NCI-H2196 treated with DMSO at 0.1 percent for 48 hours (cell line): ENCODE data around the gene GABRR3.

Source experiments
- DNase-seq: peaks from one replicate; lab custom pipeline; 2025; ENCODE audit not compliant: unreplicated experiment; lab: John Stamatoyannopoulos, UW

Gene GABRR3

DNA sequence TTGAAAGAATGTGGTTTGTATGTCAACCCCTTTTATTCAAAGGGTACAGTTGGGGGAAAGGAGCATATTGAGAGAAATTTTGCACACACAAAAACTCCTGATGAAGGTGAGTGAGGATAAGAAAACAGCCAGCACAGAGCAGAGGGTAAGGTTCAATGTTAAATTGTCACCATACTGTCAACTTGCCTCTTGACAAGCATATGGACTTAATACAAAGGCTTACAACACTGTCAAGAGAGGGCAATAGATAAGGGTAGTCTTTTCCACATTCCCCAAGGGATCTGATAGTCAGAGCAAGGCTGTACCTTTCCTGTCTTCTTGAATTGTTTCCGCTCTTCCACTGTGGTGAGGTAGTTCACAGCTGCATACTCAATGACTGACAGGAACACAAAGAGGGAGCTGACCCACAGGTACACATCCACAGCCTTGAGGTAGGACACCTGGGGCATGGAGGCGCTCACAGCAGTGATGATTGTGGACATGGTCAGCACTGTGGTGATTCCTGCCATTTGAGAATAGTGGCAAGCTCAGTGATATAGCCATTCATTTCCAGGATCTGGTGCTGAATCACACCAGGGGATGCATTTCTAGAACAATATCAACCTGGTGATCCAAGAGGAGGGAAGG is 42.5 kb downstream of the GABRR3 start:
- DNase-seq, result no peak

DNA sequence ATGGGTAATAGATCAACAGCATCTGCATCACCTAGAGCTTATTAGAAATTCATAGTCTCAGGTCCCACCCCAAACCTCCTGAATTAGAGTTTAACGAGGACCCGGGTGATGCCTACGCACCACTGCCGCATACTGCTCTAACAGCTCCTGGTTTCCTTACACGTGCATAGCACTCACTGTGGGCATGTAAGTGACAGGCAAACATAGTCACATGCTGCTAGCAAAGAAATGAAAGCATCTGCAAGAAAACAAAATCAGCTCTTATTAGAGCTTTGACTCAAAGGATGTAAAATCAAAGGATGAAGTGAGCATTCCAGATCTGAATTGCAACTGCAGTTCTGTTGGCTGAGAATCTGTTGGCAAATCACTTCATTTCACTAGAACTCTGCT is 43.8 kb downstream of the GABRR3 start:
- DNase-seq, result no peak

DNA sequence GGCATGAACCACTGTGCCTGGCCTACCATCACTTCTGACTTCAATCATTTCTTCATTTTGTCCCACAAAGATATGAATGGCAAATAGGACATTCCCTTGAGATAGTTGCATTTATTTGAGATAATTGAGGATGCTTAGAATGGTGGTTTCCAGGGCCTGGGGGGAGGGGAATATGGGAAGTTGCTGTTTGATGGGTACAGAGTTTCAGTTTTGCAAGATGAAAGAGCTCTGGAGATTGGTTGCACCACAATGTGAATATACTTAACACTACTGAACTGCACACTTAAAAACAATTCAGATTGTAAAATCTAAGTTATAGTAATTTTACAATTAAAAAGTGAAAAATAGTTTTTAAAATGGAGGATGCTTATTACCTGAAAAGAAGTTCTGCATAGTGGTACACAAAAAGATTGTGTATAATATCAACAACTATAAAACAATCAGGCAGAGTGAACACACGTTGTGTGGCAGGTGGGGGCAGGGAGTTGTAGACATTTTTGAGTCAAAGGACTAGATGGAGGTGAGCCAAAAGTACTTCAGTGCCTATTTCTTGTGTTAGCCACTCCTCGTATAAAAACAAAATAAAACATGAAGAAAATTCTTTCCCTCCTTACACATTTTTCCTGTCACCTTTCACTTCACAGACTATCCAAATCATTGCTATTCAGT is 44.4 kb downstream of the GABRR3 start:
- no peak for DNase-seq

DNA sequence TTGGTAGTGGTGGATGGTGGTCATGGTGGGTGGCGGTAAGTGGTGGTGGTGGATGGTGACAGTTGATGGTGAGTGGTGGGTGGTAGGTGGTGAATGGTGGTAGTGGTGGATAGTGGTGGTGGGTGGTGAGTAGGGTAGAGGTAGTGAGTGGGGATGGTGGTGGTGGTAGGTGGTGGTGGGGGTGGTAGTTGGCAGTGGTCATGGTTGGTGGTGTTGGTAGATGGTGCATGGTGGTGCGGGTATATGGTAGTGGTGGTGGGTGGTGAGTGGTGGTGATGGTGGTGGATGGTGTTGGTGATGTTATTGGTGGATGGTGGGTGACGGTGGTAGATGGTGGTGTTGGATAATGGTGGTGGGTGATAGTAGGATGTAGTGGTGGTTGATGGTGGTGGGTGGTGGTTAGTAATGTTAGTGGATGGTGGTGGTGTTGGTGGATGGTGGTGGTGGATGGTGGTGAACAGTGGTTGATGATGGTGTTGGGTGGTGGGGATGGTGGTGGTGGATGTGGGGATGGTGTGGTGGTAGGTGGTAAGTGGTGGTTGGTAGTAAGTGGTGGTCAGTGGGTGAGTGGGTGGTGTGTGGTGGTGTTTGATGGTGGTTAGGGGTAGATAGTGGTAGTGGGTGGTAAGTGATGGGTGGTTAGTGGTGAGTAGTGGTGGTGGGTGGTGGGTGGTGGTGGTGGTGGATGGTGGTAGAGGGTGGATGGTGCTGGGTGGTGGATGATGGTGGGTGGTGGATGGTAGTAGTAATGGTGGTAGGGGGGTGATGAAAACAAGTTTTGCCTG is 46.1 kb downstream of the GABRR3 start:
- DNase-seq, result no peak

DNA sequence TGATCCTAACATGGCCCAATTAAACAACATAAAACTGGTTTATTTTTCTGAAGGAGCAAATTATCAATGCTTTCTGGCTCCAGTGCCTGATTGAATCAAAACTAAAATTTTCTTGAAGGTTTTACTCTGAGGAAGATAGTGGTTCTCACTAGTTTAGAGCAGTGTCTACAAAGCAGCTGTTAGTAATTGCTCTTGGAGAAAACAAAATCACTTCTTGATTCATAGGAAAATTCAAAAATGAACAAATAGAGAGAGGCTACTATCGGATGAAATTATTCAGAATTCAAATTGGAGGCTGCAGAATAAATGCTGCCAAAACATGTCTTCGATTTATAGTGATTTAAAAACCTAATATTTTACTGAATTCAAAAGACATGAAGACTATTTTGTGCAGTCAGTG is 47.8 kb downstream of the GABRR3 start:
- no peak for DNase-seq

DNA sequence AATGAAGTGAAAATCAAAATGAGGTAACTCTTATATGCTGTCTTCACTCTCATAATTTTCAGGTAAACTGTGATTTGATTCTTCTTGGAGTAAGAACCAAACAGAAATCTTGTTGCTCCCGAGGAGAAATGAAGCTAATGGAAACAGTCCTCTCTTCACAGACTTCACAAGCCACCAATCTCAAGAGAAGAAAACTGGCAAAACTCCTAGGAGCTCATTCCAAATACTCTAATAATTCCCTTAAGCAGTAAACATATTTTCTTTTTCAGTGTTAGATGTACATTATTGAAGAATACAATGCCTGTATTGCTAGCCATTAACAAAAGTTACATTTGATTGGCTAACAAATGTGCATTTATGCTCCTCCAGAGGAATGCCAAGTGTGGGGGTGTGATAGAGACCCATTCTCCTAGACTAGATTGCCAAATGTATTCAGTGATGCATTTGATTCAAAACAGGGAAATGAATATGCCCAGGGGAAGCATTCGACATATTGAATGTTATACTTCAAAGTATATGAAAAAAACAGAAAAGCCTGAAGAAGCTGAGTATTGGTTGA is 51.1 kb downstream of the GABRR3 start:
- no peak for DNase-seq

DNA sequence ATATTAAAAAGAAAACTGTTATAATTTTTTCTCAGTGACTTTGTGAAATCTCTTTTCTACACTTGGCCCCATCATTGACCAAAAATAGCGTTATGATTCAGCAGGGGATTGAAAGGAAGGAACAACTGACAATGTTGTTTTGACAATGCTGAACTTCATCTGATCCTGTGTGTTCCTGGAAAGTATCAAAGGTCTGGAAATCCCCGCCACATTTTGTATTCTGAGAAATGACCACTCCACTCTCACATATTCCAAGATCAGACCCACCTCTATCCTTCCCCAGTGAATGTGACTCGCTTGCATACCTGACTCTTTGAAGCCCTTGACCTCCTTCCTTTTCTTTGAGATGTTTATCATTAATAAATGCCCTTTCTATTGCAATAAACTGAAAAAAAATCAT is 53.2 kb downstream of the GABRR3 start:
- DNase-seq, result no peak

DNA sequence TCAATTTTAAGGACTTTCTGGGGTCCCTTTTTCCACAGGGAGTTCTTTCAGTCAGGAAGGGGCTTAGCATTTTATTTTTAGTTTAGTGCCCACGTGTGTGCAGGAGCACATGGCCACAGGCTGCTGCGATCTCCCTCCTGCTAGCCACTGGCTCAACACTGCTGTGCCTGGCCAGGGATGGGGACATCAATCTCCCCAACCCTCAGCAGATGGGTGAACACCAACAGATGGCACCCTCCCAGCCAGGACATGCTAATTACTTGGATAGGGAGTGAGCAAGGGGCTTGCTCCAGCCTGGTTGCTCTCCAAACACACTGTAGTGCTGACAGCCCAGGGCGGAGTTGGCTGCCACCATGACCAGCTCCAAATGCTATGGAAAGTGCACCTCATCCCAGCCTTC is 55.5 kb downstream of the GABRR3 start:
- DNase-seq, result no peak

DNA sequence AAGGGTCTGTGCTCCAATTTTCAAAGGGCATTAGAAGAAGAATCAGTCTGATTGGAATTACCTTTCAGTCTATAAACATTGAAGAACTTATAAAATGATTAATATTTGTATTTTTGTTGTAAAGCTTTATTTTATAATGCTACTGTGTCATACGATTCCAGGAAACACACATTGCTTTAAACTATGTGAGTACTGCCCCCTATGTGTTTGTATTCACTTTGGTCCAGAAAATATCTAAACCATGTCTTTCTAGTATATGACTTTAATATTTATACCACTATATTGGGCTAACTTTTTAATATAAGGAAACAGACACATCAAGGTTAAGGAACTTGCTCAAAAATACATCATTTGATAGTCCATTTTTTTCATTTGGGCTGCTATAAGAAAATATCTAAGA is 59.6 kb downstream of the GABRR3 start:
- DNase-seq, result no peak

DNA sequence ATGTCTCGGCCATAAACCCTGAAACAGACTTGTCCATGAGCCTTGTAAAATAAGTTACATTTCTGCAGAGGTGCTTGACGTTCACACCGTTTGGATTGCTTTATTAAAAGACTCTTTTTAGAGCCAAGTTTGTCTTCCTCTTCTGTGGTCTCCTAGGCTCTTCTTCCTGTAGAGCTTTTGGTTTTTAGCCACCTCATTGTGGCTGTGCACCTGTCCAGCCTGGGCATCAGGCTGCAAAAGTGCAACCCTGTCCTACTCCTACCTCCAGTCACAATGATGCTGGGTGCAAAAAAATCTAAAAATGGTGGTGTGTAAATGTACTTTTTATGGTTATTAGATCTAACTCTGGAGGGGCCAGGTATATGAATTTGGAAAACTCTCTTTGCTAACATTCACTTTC is 60.1 kb downstream of the GABRR3 start:
- no peak for DNase-seq

DNA sequence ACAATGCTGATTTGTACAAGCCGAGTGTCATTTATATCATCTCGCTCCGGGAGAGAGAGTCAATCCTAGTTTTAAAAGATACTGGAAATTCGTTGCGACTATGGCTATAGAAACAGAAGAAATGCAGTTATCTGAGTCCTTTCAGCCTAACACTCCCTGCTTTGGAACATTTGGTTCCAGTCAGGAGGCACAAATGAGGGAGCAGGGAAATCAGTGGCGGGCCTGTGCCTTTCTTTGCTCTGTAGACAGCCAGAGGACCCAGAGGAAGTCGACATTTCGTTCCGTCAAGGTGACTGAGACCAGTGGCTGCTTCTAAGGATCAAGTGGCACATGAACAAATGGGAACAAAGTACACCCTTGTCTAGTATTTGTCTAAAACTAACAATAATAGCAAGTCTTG is 62.1 kb downstream of the GABRR3 start:
- DNase-seq, result no peak

DNA sequence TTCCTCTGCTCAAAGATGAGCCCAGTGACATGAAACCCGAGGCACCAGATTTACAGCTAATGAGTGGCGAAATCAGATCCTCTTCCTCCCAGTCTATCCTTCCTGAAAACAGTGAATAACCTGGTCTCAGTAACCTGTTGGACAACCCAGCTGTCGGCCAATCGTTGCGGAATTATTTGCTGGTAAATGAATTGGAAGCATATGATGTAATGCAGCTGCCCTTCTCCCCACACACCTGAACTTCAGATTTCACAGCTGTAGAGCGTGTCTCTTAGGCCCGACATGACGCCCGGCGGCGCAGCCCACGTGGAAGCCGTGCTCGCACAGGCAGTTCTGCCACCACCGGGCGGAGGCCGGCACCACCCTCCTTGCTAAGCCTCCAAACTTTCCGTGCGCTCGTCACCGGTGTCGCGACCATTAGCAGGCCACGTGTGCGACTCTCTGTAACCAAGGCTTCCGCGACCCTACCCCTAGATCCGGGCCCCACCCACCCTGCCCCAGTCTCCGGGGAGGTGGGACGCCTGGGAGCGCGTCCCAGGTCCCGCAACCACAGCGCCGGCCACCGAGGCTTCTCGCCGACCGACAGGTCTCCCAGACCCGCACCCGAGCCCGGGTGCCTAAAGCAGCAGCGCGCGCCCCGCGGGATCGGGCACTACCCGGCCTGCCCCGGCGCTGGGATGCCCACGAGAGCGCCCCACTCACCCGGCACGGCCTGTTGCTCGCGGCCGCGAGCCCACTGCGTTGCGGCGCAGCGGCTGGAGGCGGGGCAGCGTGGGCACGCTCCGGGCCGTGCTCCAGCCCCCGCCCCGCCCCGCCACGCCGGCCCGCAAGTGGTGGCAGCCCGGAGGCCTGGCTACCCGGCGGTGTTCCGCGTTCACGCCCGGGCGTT is 63.2 kb downstream of the GABRR3 start, which contains the start of gene RIOX2:
Gene RIOX2 (minus strand): TSS at position 753 of the 889 bp plus-strand sequence. CDS start 4,838 bp downstream, outside the sequence.
- DNase-seq, result peak; percentile 45

DNA sequence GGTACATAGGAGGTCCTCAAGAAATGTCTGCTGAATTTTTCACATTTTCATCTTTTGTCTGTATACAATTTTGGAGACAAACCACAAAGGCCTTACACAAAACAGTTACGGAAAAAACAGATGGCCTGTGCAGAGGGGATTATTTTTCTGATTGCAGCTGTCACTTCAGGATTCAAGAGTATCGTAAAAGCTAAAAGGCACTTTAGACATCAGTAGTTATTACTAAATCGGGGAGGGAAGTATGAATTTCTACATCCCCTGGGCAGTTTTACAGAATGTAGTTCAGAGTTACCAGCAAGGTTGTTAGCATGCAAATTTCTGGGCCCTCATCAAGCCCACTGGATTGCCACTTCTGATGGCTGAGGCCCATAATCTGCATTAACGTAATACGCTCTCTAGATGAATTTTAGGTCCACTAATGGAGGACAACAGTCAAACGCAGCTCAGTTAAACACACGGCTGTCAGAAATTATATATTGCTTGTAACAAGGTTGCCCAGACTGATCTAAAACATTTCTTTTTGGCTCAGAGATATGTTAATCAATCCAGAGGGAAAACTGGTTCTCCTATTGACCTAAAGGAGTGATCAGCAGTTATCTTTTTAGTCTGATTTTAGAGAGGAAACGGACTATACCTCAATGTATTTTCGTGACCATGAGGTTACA is 64.0 kb downstream of the GABRR3 start:
- DNase-seq, result no peak

DNA sequence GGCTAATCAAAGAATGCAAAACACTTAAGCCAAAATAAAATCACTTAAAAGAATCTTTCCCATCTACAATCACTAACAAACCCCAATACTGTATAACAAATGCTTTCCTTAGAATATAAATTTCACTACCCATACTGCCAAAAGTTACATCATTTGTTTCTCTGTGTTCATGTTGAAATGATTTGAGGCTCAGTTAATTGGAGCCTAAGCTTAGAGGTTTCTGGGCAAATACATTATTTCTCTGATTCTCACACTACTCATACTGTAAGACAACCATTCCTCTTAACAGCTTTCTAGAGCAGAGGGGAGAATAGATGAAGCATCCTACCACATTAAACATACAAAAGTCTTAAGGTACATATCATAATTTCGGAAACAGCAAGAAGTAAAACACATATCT is 65.0 kb downstream of the GABRR3 start:
- DNase-seq, result no peak

DNA sequence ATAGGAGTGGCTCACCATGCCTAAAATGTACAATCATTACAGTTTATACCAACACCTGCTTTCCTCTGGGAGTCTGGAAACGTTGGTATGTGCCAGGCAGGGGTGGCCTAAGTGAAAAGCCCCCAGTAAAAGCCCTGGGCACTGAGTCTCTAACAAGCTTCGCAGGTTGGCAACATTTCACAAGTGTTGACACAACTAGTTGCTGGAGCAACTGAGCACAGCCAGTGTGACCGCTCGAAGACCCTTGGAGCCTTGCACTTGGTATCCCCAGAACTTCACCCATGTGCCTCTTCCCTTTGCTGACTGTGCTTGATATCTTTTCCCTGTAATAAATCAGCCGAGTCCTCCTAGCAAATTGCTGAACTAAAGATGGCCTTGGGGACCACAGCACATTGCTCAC is 65.6 kb downstream of the GABRR3 start:
- DNase-seq, result no peak

DNA sequence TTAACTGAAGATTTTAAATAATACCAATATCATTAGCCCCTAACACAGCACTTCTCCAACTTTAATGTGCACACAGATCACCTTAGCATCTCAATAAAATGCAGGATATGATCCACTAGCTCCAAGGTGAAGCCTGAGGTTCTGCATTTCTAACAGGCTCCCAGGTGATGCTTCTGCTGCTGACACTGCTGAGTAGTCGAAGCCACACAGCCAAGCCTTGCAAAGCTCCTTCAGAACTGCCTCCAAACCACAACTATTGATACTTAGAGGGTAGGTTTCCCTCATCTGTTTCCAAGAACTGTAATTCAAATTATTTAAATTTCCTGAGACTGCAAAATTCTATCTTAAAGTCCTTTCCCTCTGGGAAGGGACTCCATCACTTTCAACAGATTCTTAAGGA is 66.7 kb downstream of the GABRR3 start:
- no peak for DNase-seq

DNA sequence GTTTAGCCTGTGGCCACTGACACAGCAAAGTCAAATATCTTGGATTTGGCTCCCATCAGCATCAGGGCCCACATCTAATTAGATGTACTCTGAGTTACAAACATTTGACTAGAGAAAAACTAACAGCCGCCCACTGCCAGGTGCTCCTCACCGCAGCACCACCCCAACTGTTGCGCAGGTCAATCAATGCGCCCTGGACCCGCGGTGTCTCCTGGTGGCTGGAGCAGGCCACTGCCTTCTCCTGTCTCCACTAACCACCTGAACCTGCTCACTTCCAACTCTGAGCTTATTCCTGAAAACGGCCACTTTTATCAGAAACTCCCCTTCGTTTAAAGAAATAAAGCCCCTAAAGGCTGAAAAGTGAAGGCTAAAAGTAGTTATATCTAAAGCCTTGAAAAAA is 67.1 kb downstream of the GABRR3 start:
- DNase-seq, result no peak

DNA sequence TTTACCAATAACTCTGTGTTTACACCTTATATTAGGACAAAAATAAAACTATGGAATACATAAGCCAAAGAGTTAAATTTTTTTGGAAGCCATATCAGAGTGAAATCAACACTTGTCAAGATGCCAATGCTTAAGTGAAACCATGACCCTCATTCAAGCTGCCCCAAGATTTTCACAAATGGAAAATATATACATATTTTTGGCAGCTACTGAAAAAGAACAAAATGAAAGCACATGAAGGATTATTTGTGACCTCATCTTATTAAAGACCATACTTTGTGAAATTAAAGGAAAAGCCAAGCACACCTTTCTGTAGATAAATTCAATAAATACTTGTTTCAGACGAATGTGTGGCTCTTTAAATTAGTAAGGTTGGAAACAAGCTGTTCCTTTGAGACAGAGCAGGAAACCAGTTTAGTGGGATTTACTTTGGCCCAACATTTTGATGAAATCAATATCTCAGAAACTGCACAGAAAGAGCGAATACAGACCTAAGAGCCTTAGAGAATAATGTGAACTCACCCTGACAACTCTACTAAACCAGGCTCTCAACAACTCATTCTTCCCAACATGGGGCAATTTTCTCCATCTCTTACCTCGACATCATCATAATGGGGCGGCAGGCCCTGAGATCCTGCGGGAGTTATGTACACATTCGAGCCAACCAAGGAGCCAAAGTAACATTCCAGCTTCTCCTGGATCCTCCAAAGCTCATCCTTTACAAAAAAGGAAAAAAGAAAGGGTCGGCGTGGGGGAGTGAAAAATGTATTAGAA is 73.9 kb downstream of the GABRR3 start:
- no peak for DNase-seq

DNA sequence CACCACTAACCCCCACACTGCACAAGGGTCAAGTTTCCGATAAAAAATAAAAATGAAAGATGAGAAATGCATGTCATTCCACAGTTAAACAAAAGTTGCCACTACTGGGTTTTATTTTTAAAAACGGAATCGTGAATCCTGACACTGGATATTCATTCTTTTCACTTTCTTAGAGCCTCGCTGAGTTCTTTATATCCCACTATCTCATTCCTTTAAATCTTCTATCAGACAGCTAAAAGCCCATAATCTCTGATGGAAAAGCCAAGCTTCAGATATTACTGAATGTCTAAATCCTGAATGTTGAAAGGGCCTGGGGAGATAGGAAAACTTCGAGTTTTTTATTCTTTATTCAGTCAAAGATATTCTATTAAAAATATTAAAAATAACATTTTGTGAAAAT is 74.6 kb downstream of the GABRR3 start:
- DNase-seq, result no peak

DNA sequence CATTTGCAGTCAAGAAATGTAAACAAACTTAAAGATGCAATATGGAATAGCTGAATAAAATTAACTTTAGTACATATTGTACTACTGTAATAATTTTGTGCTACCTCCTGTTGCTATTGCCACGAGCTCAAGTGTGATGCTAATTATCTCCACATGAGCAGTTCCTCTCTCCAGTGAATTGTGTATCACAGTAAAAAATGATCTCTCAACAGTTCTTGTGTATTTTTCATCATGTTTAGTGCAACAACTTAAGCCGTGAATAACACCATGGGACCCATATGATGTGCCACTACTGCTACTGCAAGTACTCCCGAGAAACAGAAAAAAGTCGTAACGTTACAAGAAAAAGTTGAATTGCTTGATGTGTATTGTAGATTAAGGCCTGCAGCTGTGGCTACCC is 75.2 kb downstream of the GABRR3 start:
- no peak for DNase-seq
